GM18517 (cell line): ENCODE results near the gene MPRIP.
"Not testable (repeated sequence)": the region's sequence is repeated elsewhere in the genome, so short reads cannot be mapped to it uniquely, and the experiment has no call there.

ENCODE experiments used
- ATAC-seq: cut with Tn5 transposase; IDR thresholded peaks from one replicate; pipeline ENCODE4 v1.9.1; 2021; ENCODE audit warnings: mild to moderate bottlenecking, moderate library complexity; ENCODE audit not compliant: unreplicated experiment

MPRIP gene

GRCh38 chr17:17125136-17126084 lies 83.2 kb downstream of the MPRIP start:
- ATAC-seq, result no peak

- no peak for ATAC-seq
Observed at GRCh38 chr17:17126131-17127110, 84.2 kb downstream of the MPRIP start.

- ATAC-seq, result no peak
Observed at GRCh38 chr17:17127156-17127555, 84.9 kb downstream of the MPRIP start.

GRCh38 chr17:17127730-17128291 lies 85.6 kb downstream of the MPRIP start:
- ATAC-seq, result no peak

- ATAC-seq, result no peak
Observed at GRCh38 chr17:17128476-17129075, 86.3 kb downstream of the MPRIP start.

- ATAC-seq, result no peak
Observed at GRCh38 chr17:17129466-17129865, 87.2 kb downstream of the MPRIP start.

GRCh38 chr17:17130077-17130844 lies 88.0 kb downstream of the MPRIP start:
- no peak for ATAC-seq

- ATAC-seq, result no peak
Observed at GRCh38 chr17:17131839-17132238, 89.6 kb downstream of the MPRIP start.

- no peak for ATAC-seq
Observed at GRCh38 chr17:17132746-17133145, 90.5 kb downstream of the MPRIP start.

GRCh38 chr17:17134051-17134956 lies 92.0 kb downstream of the MPRIP start:
- ATAC-seq, result no peak

GRCh38 chr17:17134957-17135333 lies 92.7 kb downstream of the MPRIP start:
- no peak for ATAC-seq

GRCh38 chr17:17136221-17136620 lies 94.0 kb downstream of the MPRIP start:
- not testable (repeated sequence) for ATAC-seq

- ATAC-seq, result no peak
Observed at GRCh38 chr17:17137731-17138585, 95.7 kb downstream of the MPRIP start.

- ATAC-seq, result no peak
Observed at GRCh38 chr17:17139972-17140589, 97.8 kb downstream of the MPRIP start.

GRCh38 chr17:17140590-17140980 lies 98.3 kb downstream of the MPRIP start:
- ATAC-seq, result no peak

GRCh38 chr17:17141279-17141678 lies 99.0 kb downstream of the MPRIP start:
- ATAC-seq, result no peak

GRCh38 chr17:17141860-17142552 lies 99.7 kb downstream of the MPRIP start:
- ATAC-seq, result no peak
